Measurements from ENCODE around the gene GPR143. TPM values are rescaled to one million over a fixed set of nuclear protein-coding genes. Genes with fewer than 3 reads are reported as not detected.

GPR143 gene
- total and polyA plus RNA-seq, 10 of the 15 experiments (the other 5 are each of a cell fraction or from before 2014, with no cell fraction given): 0.05 to 0.31 (median 0.15) TPM; not detected in 5

GRCh38 chrX:9729171-9729885 is 36.3 kb downstream of the GPR143 start (continued):
- TF ChIP-seq BCL3 (IDR thresholded peaks at IDR 0.05; ENCODE audit: borderline replicate concordance, insufficient read depth, low read depth, low read length, poor library complexity, severe bottlenecking) (no peak), ZSCAN29 (IDR thresholded peaks at IDR 0.05) (no peak), ZNF384 (IDR thresholded peaks at IDR 0.05; ENCODE audit: borderline replicate concordance, low read depth, low read length) (no peak), TCF7 (IDR thresholded peaks at IDR 0.05; ENCODE audit: borderline replicate concordance) (no peak), SMAD1 (IDR thresholded peaks at IDR 0.05; ENCODE audit: low read depth, partially characterized antibody) (no peak), ZNF622 (IDR thresholded peaks at IDR 0.05) (no peak), CBX3 (IDR thresholded peaks at IDR 0.05; ENCODE audit: borderline replicate concordance, low read depth) (no peak)

- Histone ChIP-seq H3K4me1 (ENCODE audit: control insufficient read depth, insufficient read depth, low read length) (no peaks in the 10 kb centered on the region), H3K9ac (ENCODE audit: control insufficient read depth, insufficient read depth, low read length) (no peak overlapping the region), H3K4me2 (ENCODE audit: control insufficient read depth, insufficient read depth) (no peak overlapping the region), H3K9me3 (replicated peaks; ENCODE audit: control insufficient read depth, insufficient read depth, low read length) (peaks cover 1% of the 10 kb centered on the region; the same call in 1 of the 3 replicates), H3K27me3 (replicated peaks in 1 of 2; ENCODE audit: control insufficient read depth in 2 of 2, insufficient read depth in 2 of 2, low read length in 1 of 2) (no peaks in the 10 kb centered on the region), H3K4me3 (no peak overlapping the region), H4K20me1 (ENCODE audit: control insufficient read depth, insufficient read depth) (no peaks in the 10 kb centered on the region), H3K79me2 (ENCODE audit: control insufficient read depth, insufficient read depth, low read length) (no peaks in the 10 kb centered on the region), H3K36me3 (ENCODE audit: control insufficient read depth in 2 of 2, insufficient read depth in 2 of 2, low read length in 1 of 2) (no peaks in the 10 kb centered on the region), H3K27ac (ENCODE audit: control insufficient read depth, insufficient read depth) (no peak overlapping the region), H2AFZ (ENCODE audit: control insufficient read depth, low read depth, low read length) (no peak overlapping the region)
- RAD21 ChIA-PET (ENCODE audit: unreplicated experiment): no interaction called here
- WGBS (ENCODE audit: insufficient coverage, insufficient replicate concordance, low lambda C conversion rate, missing lambda C conversion rate): 28% methylated on average over 3 of the region's 3 CpGs
- TF ChIP-seq IKZF2 (IDR thresholded peaks at IDR 0.05): 0 out of 4 replicates have a peak, but pooled peaks of 1 of the 2 experiments have one; percentile 20
- peak; percentile 81 for TF ChIP-seq SPI1 (IDR thresholded peaks at IDR 0.05; ENCODE audit: borderline replicate concordance, insufficient read depth, low read depth, low read length)
- peak; percentile 30; the same call in 1 of the 2 replicates for TF ChIP-seq ZNF384 (IDR thresholded peaks at IDR 0.05; ENCODE audit: borderline replicate concordance, low read depth, low read length)
- 0 out of 2 replicates have a peak, but pooled peaks have one; percentile 29 for TF ChIP-seq EED (IDR thresholded peaks at IDR 0.05; ENCODE audit: low read depth)
- TF ChIP-seq ZNF592 (IDR thresholded peaks at IDR 0.05): no peak
- TF ChIP-seq HDAC6 (IDR thresholded peaks at IDR 0.05; ENCODE audit: unreplicated experiment): no peak
- intact Hi-C loops (cut with micrococcal nuclease; ENCODE audit: unreplicated experiment): no loop called here
- BruUV-seq (replicated peaks): no TSS peak
- CTCF ChIA-PET: no interaction called here
- DNase-seq (ENCODE audit: low read depth, low spot score) (no peak), ATAC-seq (peak; percentile 64), FAIRE-seq (no peak)
- in situ Hi-C loops (cut with MboI): no loop called here
- SMC1A ChIA-PET (ENCODE audit: uncharacterized antibody, unreplicated experiment): interaction anchor here (0.6 kb wide), 1 partner anchor 824 kb away, joined by 3 read pairs; no protein-coding TSS in a partner anchor
- POLR2A ChIA-PET: interaction anchor here (0.6 kb wide), 1 partner anchor 333 kb away, joined by 3 read pairs; no protein-coding TSS in a partner anchor
Observed at GRCh38 chrX:9728261-9728660, 37.4 kb downstream of the GPR143 start.

All from GM12878 (cell line).